ENCODE results near the gene SLC7A6OS. TPM values are rescaled to one million over a fixed set of nuclear protein-coding genes. Genes with fewer than 3 reads are reported as not detected.

Gene SLC7A6OS
- total RNA-seq, 1 experiment from 2014 or later: 16.4 TPM

DNA sequence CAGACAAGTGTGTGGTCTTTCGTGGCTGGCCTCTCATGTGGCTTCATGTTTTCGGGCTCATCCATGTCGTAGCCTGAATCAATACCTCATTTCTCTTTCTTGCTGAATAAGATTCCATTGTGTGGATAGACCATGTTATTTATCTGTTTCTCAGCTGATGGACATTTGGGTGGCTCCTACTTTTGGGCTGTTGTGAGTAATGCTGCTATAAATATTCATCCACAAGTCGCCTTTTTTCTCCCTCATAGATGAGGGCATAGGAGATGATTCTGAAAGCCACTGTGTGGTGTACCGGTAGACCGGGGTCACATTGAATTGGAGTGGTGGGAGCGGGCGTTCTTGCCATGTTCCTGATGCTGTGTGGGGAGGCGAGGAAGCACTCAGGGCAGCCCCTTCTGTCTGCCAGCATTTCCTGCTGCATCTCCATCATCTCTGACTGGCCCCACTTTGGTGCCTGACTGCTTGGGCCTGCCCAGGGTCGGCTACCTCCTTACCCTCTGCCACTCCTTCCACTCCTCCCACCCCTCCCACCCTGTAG is 40.1 kb upstream of the SLC7A6OS start:
- Histone ChIP-seq H3K9me3 (ENCODE audit: control insufficient read depth in 1 of 2, insufficient read depth in 1 of 2, low read depth in 1 of 2, low read length in 2 of 2) (no peaks in the 10 kb centered on the region), H3K4me1 (ENCODE audit: control insufficient read depth in 1 of 2, insufficient read depth in 2 of 2, low read length in 2 of 2) (no peaks in the 10 kb centered on the region), H3K27ac (ENCODE audit: low read depth, low read length) (no peak overlapping the region), H3K9ac (ENCODE audit: low read length) (no peak overlapping the region), H3K4me3 (replicated peaks in 1 of 2; ENCODE audit: low read depth in 1 of 2, low read length in 2 of 2) (no peak overlapping the region), H2AFZ (ENCODE audit: low read depth, low read length, poor library complexity, severe bottlenecking) (no peak overlapping the region), H3K79me2 (ENCODE audit: insufficient read depth, low read length) (no peaks in the 10 kb centered on the region), H3K4me2 (ENCODE audit: low read length) (no peak overlapping the region), H4K20me1 (ENCODE audit: insufficient read depth) (no peaks in the 10 kb centered on the region), H3K27me3 (ENCODE audit: insufficient read depth, low read length) (no peaks in the 10 kb centered on the region), H3K36me3 (ENCODE audit: control insufficient read depth in 1 of 2, insufficient read depth in 2 of 2, low read length in 2 of 2) (peaks cover 11 to 39% of the 10 kb centered on the region in 2 experiments), H3K9me2 (ENCODE audit: insufficient read depth) (no peaks in the 10 kb centered on the region)
- POLR2A ChIA-PET: no interaction called here
- CTCF ChIA-PET: no interaction called here
- intact Hi-C loops (cut with micrococcal nuclease): no loop called here
- DNase-seq (ENCODE audit: low read depth, low spot score): no peak
- RAD21 ChIA-PET (ENCODE audit: low non-redundant PET in 1 of 2, low total read pairs in 2 of 2, uncharacterized antibody in 2 of 2, unreplicated experiment in 2 of 2): no interaction called here
- TF ChIP-seq SP1 (IDR thresholded peaks at IDR 0.05; ENCODE audit: low read depth): no peak
- ATAC-seq: no peak
- BruUV-seq (replicated peaks): no TSS peak

DNA sequence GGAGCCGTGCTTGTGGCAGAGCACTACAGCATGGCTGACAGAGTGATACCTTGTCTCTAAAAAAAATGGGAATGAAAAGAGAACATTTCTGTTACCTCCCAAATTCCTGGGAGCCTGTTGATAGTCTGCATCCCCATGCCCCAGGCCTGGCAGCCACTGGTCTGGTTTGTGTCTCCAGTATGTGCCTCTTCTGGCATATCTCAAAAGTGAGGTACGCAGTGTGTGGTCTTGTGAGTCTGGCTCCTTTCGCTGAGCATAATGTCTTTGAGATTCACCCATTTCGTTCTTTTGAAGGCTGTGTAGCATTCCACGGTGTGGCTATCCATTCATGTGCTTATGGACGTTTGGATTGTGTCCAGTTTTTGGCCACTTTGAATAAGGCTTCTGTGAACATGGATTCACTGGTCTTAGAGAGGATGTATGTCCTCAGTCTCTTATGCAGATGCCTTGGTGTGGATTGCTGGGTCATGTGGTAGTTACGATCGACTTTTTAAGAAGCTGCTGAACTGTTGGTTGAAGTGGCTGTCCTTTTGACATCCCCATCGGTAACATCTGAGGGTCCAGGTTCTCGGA is 39.2 kb upstream of the SLC7A6OS start:
- RAD21 ChIA-PET (ENCODE audit: low non-redundant PET in 1 of 2, low total read pairs in 2 of 2, uncharacterized antibody in 2 of 2, unreplicated experiment in 2 of 2): no interaction called here
- no peak overlapping the region for H3K4me3 ChIP-seq (replicated peaks in 1 of 2; ENCODE audit: low read depth in 1 of 2, low read length in 2 of 2)
- H3K9me3 ChIP-seq (ENCODE audit: control insufficient read depth in 1 of 2, insufficient read depth in 1 of 2, low read depth in 1 of 2, low read length in 2 of 2): no peaks in the 10 kb centered on the region
- CTCF ChIA-PET: no interaction called here
- no peak overlapping the region for H3K4me2 ChIP-seq (ENCODE audit: low read length)
- no peaks in the 10 kb centered on the region for H4K20me1 ChIP-seq (ENCODE audit: insufficient read depth)
- ATAC-seq (no peak), DNase-seq (ENCODE audit: low read depth, low spot score) (no peak)
- H3K79me2 ChIP-seq (ENCODE audit: insufficient read depth, low read length): no peaks in the 10 kb centered on the region
- no peaks in the 10 kb centered on the region for H3K27me3 ChIP-seq (ENCODE audit: insufficient read depth, low read length)
- H2AFZ ChIP-seq (ENCODE audit: low read depth, low read length, poor library complexity, severe bottlenecking): no peak overlapping the region
- H3K9me2 ChIP-seq (ENCODE audit: insufficient read depth): no peaks in the 10 kb centered on the region
- intact Hi-C loops (cut with micrococcal nuclease): no loop called here
- H3K27ac ChIP-seq (ENCODE audit: low read depth, low read length): no peak overlapping the region
- TF ChIP-seq SP1 (IDR thresholded peaks at IDR 0.05; ENCODE audit: low read depth) (no peak), POLR2AphosphoS5 (IDR thresholded peaks at IDR 0.05; ENCODE audit: low read depth, low read length) (no peak), ATF3 (IDR thresholded peaks at IDR 0.05) (no peak), MAX (IDR thresholded peaks at IDR 0.05) (no peak), CBX3 (IDR thresholded peaks at IDR 0.05; ENCODE audit: low read depth) (no peak), ELF1 (IDR thresholded peaks at IDR 0.05; ENCODE audit: borderline replicate concordance, low read depth) (no peak), TCF7L2 (IDR thresholded peaks at IDR 0.05; ENCODE audit: borderline replicate concordance, extremely low read depth, insufficient read depth, insufficient read length) (no peak), EZH2 (IDR thresholded peaks at IDR 0.05) (no peak), RAD21 (IDR thresholded peaks at IDR 0.05; ENCODE audit: low read depth) (no peak), POLR2A (IDR thresholded peaks at IDR 0.05; ENCODE audit: borderline replicate concordance, extremely low read depth, insufficient read depth, insufficient read length) (no peak), SRF (IDR thresholded peaks at IDR 0.05; ENCODE audit: low read depth) (no peak), JUND (IDR thresholded peaks at IDR 0.05) (no peak), FOSL1 (IDR thresholded peaks at IDR 0.05; ENCODE audit: low read depth) (no peak)
- TF ChIP-seq, protein P1, sequence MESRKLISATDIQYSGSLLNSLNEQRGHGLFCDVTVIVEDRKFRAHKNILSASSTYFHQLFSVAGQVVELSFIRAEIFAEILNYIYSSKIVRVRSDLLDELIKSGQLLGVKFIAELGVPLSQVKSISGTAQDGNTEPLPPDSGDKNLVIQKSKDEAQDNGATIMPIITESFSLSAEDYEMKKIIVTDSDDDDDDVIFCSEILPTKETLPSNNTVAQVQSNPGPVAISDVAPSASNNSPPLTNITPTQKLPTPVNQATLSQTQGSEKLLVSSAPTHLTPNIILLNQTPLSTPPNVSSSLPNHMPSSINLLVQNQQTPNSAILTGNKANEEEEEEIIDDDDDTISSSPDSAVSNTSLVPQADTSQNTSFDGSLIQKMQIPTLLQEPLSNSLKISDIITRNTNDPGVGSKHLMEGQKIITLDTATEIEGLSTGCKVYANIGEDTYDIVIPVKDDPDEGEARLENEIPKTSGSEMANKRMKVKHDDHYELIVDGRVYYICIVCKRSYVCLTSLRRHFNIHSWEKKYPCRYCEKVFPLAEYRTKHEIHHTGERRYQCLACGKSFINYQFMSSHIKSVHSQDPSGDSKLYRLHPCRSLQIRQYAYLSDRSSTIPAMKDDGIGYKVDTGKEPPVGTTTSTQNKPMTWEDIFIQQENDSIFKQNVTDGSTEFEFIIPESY (IDR thresholded peaks at IDR 0.05; ENCODE audit: extremely low read depth, insufficient replicate concordance, low read length): no peak
- POLR2A ChIA-PET: no interaction called here
- no peak overlapping the region for H3K9ac ChIP-seq (ENCODE audit: low read length)
- BruUV-seq (replicated peaks): no TSS peak
- H3K36me3 ChIP-seq (ENCODE audit: control insufficient read depth in 1 of 2, insufficient read depth in 2 of 2, low read length in 2 of 2): peaks cover 13 to 41% of the 10 kb centered on the region in 2 experiments
- no peaks in the 10 kb centered on the region for H3K4me1 ChIP-seq (ENCODE audit: control insufficient read depth in 1 of 2, insufficient read depth in 2 of 2, low read length in 2 of 2)
